ENCODE data around the gene DNAJB12. TPM values are rescaled to one million over a fixed set of nuclear protein-coding genes. Genes with fewer than 3 reads are reported as not detected.
"Not testable (repeated sequence)": the region's sequence is repeated elsewhere in the genome, so short reads cannot be mapped to it uniquely, and the experiment has no call there.

Gene DNAJB12
- 25.9 TPM for total RNA-seq
- long read RNA-seq, full-length matches to known transcripts = 33 of 75 reads
- long read RNA-seq, partial matches to known transcripts = 2 of 75 reads
- long read RNA-seq, other reads (novel, unspliced or antisense) = 40 of 75 reads

DNA sequence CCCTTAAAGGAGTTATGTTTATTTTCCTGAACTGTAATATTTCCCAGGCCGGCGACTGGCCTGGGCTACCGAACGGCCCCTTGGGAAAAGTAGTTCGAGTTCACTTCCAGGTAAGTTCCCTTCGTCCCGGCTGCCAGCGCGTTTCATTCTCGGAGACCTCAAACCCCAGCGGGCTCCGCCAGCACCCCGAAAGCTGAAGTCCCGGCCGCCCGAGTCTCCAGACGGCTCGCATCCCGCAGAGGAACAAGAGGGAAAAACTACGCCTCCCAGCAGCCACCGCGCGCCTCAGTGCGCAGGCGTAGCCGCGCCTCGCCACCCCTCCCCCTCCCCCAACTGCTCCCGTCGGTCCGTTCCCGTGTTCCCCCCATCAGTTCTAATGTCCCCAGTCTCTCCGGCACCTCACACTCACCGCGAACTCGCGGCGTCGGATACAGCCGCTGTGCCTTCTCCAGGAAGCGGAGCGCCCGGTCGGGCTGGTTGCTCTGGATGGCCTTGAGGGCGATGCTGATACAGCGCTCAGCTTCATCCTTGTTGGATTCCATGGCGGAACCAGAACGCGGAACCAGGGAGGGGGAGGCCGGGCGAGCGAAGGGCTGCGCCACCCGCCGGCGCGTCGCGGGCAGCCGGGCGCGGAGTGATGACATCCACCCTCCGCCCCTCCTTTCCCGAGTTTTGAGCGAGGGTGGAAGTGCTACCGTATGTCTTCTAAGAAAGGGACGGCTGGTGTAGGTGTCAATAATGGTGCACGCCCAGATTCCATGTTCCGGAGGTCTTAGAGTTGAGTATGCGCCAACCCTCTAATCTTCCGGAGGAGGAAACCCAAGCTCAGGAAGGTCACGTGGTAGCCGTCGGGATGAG lies at the start of gene DNAJB12:
DNAJB12 (minus strand) TSS at position 564 of the 858 bp plus-strand sequence; CDS start at position 542, 22 bp downstream.
- ATAC-seq (peak; percentile 91), DNase-seq (peak; percentile 93)
- intact Hi-C loops (cut with micrococcal nuclease) = no loop called here

DNA sequence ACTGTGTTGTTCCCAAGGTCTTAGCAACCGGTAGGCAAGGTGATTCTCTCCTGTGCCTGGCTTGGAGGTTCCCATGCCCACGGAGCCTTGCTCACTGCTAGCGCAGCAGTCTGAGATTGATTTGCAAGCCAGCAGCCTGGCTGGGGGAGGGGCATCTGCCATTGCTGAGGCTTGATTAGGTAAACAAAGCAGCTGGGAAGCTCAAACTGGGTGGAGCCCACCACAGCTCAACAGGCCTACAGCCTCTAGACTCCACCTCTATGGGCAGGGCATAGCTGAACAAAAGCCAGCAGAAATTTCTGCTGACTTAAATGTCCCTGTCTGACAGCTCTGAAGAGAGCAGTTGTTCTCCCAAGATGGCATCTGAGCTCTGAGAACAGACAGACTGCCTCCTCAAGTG lies 40.9 kb upstream of the DNAJB12 start:
- DNase-seq; ATAC-seq; intact Hi-C loops (cut with micrococcal nuclease): not testable (repeated sequence)

DNA sequence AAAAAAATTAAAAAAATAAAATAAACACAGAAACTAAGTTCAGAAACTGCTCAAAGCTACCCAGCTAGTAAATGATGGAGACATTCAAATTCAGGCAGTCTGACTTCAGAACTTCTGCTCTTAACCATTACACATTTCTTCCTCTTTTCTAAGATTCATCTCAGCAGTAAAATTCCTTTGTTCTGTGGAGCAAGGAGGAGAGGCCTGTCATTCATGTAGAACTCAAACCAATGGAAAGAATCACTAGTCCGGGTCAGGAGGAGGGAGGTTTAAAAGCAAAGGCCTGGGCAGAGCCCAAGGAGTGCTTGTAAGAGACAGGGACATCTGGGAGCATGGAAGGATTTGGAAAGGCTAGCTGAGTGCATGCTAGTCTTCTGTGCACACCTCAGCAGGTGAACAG lies 37.9 kb upstream of the DNAJB12 start:
- DNase-seq (no peak), ATAC-seq (no peak)
- intact Hi-C loops (cut with micrococcal nuclease) = no loop called here

DNA sequence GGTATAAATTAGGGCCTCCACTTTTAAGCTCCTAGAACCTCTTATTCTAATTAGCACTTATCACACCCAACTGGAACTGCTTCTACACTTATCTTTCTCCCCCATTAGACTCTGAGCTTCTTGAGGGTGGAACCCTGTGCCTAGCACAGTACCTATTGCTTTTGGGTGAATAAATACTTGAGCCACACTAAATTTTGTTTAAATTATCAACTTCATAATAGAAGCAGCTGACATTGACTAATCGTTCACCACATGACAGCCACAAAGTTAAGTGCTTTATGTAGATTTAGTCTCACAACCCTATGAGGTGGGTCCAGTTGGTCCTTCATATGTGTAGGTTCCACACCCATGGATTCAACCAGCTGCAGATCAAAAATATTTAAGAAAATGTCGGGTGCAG lies 36.0 kb upstream of the DNAJB12 start:
- no peak for DNase-seq
- ATAC-seq = no peak
- intact Hi-C loops (cut with micrococcal nuclease) = no loop called here

DNA sequence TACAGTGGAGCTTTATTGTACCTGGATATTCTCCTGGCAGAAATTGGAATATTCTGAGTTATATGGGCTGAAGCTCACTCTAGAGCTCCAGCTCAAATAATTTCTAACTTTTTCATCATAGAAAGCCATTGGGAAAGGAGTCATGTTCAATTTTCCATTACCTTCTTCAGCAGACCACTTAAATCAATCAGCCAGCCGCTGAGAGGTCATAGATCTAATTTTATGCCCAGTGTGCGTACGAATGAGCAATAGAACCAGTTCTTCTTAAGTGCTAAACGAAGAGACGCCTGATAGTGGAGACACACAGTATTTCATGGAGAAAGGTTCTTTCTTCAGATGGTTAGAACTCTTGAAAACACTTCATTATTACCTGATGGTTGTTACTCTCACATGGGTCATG lies 35.0 kb upstream of the DNAJB12 start:
- intact Hi-C loops (cut with micrococcal nuclease) = loop anchor here (10.0 kb wide), 1 partner anchor 455 kb away; no protein-coding TSS in a partner anchor
- ATAC-seq (no peak), DNase-seq (no peak)

DNA sequence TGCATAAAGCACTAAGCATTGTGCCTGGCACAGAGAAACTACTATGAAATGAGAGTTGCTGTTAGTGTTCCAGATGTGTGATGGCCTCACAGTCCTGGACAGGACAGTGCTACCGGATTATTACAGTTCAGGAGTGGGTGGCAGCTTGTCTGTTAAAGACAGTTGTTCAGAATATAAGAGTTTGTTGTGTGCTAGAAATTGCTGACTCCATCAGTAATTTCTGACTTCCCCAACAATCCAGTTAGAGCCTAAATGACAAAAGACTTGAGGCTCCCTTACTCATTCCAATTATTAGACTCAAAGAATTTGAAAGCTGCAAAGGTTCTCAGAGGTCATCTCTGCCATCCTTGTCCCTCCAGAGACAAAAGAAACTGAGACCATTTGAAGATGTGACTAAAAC lies 34.3 kb upstream of the DNAJB12 start:
- DNase-seq = no peak
- no peak for ATAC-seq
- intact Hi-C loops (cut with micrococcal nuclease) = loop anchor here (10.0 kb wide), 1 partner anchor 456 kb away; no protein-coding TSS in a partner anchor

DNA sequence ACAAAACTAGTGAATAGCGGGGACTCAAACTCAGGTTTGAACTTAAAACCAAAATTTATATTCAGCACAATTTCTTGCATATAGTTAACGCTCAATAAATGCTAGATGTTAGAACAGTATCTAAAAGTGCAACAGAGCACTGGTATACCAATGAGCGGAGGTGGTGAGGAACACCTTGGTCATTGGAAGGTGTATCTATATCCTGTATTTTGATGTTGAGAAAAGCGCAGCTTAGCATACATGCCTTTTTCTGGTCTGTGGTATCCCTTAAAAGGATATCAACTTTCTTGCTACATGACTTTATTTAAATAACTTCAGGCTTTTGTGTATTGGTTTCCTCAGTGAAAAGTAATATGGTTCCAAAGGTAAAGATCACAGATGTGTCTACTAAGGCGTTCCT lies 33.3 kb upstream of the DNAJB12 start:
- ATAC-seq = no peak

DNA sequence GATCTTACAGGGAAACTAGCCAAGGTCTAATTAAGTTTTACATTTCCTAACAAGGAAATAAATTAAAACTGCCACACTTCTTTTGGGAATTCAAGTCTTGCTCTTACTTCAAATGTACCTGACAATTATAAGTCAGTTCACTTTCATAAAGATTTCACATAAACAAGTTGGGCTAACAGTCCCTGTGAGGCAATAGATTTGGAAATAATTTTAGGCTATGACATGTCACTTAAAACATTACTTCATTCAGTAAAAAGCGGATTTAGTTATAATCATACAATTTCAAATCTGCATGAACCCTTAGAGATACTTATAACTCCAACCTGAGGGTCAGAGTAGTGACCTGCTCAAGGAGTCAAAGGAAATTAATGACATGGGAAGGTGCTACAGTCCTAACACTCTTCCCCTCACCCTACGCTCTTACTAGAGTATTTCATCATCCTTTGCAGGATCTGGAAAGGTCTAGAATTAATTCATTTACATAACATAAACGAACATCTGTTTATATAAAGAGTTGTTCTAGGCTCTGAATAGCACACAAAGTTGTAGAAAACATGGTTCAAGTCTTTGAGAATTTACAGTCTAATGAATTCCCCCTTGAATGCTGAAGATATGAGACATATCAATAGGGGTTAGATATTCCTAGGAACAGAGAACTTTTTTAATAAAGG lies 32.3 kb upstream of the DNAJB12 start:
- ATAC-seq (no peak), DNase-seq (no peak)
- intact Hi-C loops (cut with micrococcal nuclease) = loop anchor here (10.0 kb wide), 1 partner anchor 458 kb away; no protein-coding TSS in a partner anchor

More for the DNA sequence above, 33.3 kb upstream of the DNAJB12 start:
- intact Hi-C loops (cut with micrococcal nuclease) = loop anchor here (10.0 kb wide), 1 partner anchor 457 kb away; no protein-coding TSS in a partner anchor
- DNase-seq = no peak

DNA sequence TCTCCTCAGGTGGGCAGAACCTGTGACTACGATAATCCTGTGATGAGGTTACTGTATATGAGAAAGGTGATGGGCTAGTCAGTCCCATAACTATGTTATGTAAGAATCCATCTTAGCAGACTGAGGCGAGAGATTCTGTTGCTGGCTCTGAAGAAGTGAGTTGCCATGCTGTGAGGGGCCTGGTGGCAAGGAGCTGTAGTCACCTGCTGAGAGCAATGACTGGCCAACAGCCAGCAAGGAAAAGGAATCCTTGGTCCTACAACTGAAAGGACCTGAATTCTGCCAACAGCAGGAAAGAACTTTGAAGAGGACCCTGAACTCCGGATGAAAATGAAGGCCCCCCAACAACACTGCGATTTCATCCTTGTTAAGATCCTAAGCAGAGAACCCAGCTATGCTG lies 31.0 kb upstream of the DNAJB12 start:
- DNase-seq (no peak), ATAC-seq (no peak)
- intact Hi-C loops (cut with micrococcal nuclease) = loop anchor here (10.0 kb wide), 1 partner anchor 459 kb away; no protein-coding TSS in a partner anchor

DNA sequence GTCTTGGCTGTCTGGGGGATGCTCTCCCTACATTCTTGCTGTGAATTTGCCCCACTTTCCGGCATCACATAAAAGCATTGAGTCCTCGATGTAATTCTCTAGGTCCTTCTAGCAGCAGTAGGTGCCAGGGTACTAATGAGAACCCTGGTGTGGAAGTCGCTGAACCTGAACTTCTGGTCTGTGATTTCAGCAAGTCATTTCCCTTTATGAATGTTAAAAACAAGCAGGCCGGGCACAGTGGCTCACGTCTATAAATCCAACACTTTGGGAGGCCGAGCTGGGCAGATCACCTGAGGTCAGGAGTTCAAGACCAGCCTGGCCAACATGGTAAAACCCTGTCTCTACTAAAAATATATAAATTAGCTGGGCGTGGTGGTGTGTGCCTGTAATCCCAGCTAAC lies 30.3 kb upstream of the DNAJB12 start:
- intact Hi-C loops (cut with micrococcal nuclease) = loop anchor here (10.0 kb wide), 1 partner anchor 460 kb away; no protein-coding TSS in a partner anchor
- not testable (repeated sequence) for ATAC-seq

DNA sequence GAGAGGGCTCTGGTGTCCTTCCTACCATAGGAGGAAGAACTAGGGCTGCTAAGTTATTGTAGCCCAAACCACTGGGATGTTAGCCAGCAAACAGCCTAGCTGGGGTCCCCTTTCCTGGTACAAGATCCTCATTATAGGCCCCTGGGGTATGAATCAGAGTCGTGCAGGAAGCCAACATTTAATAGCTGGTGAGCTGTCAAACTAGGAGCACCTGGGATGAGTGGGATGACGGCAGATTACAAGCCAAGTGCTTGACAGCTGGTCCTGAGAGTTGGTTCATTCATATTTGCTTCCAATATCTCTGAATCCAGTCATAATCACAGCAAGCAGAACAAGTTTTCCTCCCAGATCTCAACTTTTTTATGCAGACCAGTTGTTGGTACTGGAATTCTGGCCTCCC lies 25.1 kb upstream of the DNAJB12 start:
- intact Hi-C loops (cut with micrococcal nuclease) = loop anchor here (10.0 kb wide), 1 partner anchor 465 kb away; no protein-coding TSS in a partner anchor
- no peak for DNase-seq
- ATAC-seq = no peak

More for the DNA sequence above, 30.3 kb upstream of the DNAJB12 start:
- DNase-seq = not testable (repeated sequence)

DNA sequence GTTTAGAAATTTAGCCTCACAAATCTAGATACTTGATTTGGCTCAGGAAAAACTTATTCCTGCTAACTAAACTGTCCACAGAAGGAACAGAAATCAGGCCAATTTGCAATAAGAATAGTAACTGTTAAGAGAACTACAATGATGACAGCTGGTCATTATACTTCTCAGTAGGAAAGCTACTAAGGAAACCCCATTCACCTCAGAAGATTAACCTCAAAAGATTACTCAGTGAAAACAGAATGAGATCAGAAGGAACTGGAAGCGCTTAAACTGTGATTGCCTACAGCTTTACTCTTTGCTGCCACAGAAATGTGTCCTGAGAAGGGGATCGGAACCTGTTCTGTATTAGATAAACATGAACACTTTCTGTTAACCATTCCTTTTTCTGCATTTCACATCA lies 24.3 kb upstream of the DNAJB12 start:
- DNase-seq (no peak), ATAC-seq (no peak)
- intact Hi-C loops (cut with micrococcal nuclease) = no loop called here

DNA sequence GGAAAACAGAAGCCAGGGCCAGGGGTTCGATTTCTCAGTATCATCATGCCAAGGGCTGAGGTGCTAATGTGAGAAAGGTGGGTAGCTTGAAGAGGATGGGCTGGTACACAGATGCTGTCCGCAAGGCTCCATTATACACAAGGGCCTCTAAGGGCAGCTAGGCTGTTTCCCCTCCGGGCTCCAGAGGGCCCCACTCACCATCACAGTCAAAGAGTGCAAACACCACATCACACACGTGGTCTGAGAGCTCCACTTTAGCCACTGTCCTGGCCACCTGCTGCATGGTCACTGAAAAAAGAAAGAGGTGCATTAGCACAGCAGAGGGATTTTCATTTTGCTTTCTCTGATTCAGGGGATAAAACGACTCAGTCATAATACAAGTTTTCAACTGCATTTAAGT lies 20.9 kb upstream of the DNAJB12 start:
- DNase-seq (no peak), ATAC-seq (no peak)
- intact Hi-C loops (cut with micrococcal nuclease) = no loop called here

DNA sequence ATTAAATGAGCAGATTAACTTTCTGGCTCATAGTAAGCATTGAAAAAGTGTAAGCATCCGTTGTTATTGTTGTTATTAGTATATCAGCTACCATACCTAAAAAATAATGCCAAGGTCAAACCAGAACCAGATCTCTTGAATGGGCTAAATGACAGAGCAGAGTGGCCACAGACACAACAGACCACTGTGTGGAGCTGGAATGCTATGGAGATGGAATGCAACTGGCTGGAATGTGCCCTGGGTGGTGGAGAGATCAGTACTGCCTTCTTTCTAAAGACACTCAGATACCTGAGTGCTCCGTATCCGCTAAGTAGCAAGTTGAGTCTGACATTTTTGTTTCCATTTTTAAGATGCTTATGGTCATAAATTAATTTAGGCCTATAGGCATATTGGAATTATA lies 20.5 kb upstream of the DNAJB12 start:
- DNase-seq = no peak
- intact Hi-C loops (cut with micrococcal nuclease) = no loop called here
- ATAC-seq = no peak

DNA sequence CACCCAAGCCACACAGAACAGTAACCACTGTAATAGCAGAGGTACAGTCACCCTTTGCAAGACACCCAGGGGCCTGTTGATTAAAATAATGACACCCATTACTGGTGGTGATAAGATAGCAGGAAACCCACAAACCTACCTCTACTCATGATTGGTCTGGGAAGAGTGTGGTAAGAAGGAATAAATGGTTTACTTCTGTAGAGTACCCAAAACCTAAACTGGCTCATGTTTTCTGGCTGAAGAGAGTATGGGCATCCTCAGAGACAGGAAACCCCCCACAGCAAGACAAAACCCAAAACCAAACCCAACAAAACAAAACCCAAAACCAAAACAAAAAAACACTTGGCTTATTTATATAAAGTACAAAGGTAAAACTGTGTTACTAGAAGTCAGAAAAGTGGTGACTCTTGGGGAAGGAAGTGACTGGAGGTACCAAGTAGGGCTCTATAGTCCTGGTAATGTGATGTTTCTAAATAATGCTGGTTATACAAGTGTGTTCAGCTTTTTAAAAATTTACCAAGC lies 15.5 kb upstream of the DNAJB12 start:
- DNase-seq (no peak), ATAC-seq (no peak)
- intact Hi-C loops (cut with micrococcal nuclease) = no loop called here

DNA sequence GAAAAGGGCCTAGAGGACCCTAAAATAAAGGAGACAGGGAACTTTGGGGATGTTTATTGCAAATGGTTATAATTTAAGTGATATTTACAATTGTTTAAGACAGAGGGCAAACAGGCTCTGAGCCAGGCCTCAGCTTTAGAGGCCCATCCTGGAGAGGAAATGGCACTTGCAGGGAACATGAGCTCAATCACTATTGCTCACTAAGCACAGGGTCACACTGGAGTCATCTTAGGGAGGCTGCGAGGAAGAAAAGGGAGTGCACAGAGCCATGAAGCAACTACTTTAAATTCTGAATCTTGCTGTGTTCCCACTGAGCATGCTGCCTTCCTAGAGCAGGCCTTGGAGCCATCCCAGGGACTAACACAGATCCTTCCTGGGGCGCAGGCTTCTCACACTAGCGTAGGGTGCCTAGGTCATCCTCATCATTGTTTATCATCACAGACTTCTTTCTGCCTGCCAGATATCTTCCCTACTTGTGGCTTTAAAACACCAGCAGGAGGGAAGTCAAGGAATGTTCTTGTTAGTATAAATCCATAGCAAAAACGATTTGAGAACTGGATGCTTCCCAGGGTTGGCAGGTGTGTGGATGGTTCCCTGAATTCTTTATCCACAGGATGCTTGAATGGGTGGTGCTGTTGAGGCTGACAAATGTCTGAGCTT lies 12.7 kb upstream of the DNAJB12 start:
- intact Hi-C loops (cut with micrococcal nuclease) = loop anchor here (10.0 kb wide), 2 partner anchors 327 to 467 kb away; partner anchors contain the start of gene MCU
- DNase-seq (no peak), ATAC-seq (no peak)

DNA sequence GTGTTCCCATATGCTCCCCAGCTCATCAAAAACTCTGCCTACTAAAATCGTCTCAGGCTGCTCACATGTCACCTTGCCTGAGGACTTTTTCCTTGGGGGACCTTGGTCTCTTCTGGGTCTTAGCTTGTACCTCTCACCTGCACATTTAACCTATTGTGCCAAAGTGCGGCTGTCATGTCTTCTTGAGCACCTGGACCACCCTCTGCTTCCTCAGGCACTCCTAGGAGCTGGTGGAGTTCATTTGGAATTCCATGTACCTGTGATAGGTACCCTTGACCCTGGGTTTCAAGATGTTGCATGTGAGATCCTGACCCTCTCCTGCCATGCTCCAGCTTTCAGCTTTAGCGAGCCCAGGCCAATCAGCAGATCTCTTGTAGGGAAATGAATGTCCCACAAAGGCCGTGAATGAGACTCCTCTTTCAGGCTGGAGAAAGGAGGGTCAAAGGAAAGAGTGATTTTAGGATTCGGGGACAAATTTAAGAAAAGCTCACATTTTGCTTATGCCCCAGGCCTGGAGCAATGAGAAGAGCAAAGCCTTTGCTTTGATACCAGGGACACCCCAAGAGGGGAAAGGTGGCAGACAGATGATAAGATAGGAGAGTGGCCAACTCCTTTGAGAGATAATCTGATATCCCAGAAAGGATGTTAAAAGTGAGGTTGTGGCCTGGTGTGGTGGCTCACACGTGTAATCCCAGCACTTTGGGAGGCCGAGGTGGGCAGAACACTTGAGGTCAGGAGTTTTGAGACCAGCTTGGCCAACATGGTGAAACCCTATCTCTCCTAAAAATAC lies 10.6 kb upstream of the DNAJB12 start:
- intact Hi-C loops (cut with micrococcal nuclease) = loop anchor here (10.0 kb wide), 2 partner anchors 330 to 470 kb away; partner anchors contain the start of gene MCU
- ATAC-seq = no peak
- DNase-seq = no peak

DNA sequence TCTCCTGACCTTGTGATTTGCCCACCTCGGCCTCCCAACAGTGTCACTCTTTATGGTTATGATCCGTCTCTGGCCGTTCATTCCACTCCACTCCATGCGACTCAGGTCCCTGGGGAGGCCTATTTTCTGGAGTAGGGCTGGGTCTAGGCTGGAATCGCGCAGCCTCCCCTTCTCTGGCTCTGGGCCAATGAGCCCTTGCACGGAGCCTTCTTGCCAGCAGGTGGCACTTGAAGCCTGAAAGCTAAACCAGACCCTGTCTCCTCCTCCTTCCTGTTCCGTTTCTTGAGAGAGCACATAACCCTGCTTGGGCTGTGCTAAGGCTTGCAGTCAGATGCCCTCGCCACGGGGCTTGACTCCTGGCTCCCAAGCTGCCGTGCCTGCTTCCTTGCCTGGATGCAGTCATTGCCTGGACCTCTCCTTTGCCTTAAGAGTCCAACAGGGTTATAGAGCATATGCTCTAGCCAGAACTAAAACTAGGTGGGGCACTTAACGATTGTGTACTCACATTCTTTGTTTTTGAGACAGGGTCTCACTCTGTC lies 9.6 kb upstream of the DNAJB12 start:
- DNase-seq (peak; percentile 91), ATAC-seq (peak; percentile 96)
- intact Hi-C loops (cut with micrococcal nuclease) = loop anchor here (10.0 kb wide), 2 partner anchors 330 to 470 kb away; partner anchors contain the start of gene MCU
